ENCODE measurements around the gene KRI1. TPM values are rescaled to one million over a fixed set of nuclear protein-coding genes. Genes with fewer than 3 reads are reported as not detected.

The KRI1 gene
- 5.4 and 5.9 TPM in 2 replicates for total RNA-seq

DNA sequence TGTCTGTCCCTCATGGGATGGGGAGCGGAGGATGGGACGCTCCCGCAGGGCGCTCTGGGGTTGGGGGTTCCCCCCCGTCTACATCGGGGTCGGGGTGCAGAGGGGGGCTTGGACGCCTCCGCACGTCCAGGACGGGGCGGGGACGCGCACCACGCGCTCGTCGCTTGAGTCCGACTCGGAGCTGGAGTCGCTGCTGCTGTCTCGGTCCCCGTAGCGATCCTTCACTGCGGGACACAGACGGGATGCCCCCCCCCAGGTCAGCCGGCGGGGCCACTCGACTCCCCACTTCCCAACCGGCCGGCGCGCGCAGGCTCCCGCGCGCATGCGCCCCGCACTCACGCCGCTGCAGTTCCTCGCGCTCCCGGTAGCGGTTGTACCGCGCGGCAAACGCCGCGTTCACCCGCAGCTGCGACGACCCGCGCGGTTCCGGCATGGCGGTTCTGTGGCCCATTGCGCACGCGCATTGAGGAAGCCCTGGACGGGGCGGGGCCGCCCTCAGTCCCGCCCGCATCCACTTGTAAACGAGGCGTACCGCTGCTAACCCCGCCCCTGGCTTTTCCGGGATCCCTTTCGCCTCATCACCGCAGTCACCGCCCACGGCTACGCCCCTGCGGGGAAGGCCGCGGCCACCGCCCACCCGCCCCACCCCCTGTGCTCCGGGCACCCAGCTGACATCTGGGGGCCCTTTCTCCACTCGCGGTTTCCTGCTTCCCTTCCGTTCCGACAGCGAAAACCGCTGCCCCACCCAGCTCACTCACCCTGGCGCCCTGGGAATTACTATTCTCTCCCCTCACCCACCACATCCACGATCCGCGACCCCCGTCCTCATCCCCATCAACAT lies at the start of gene KRI1:
KRI1 (minus strand) TSS at position 444 of the 841 bp plus-strand sequence; CDS start at position 433, 11 bp downstream.
- peak within 1 kb of the TSS; percentile 93 for H3K4me3 ChIP-seq (ENCODE audit: insufficient read depth, low read length)
- no peaks in the 10 kb centered on the region for H3K9me3 ChIP-seq (ENCODE audit: low read depth, low read length)
- peak within 1 kb of the TSS; percentile 81 for H3K4me2 ChIP-seq (ENCODE audit: insufficient read depth, low read length)
- no peaks in the 10 kb centered on the region for H4K20me1 ChIP-seq (ENCODE audit: insufficient read depth, low read length)
- TF ChIP-seq, protein P1, sequence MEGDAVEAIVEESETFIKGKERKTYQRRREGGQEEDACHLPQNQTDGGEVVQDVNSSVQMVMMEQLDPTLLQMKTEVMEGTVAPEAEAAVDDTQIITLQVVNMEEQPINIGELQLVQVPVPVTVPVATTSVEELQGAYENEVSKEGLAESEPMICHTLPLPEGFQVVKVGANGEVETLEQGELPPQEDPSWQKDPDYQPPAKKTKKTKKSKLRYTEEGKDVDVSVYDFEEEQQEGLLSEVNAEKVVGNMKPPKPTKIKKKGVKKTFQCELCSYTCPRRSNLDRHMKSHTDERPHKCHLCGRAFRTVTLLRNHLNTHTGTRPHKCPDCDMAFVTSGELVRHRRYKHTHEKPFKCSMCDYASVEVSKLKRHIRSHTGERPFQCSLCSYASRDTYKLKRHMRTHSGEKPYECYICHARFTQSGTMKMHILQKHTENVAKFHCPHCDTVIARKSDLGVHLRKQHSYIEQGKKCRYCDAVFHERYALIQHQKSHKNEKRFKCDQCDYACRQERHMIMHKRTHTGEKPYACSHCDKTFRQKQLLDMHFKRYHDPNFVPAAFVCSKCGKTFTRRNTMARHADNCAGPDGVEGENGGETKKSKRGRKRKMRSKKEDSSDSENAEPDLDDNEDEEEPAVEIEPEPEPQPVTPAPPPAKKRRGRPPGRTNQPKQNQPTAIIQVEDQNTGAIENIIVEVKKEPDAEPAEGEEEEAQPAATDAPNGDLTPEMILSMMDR (IDR thresholded peaks at IDR 0.05; ENCODE audit: extremely low read depth, low read depth, low read length): peak; percentile 15
- DNase-seq (ENCODE audit: insufficient read length, low spot score, missing footprints): peak; percentile 100
- H2AFZ ChIP-seq (ENCODE audit: low read length): peak within 1 kb of the TSS; percentile 86
- no peaks in the 10 kb centered on the region for H3K27me3 ChIP-seq (ENCODE audit: insufficient read depth, low read length)
- peak within 1 kb of the TSS; percentile 66 for H3K27ac ChIP-seq (ENCODE audit: low read depth, low read length)
- peaks cover 28% of the 10 kb centered on the region for H3K79me2 ChIP-seq (ENCODE audit: insufficient read depth, low read length)
- H3K36me3 ChIP-seq (ENCODE audit: insufficient read depth, low read length): peaks cover 14% of the 10 kb centered on the region
- H3K4me1 ChIP-seq (ENCODE audit: insufficient read depth, low read length): peaks cover 33% of the 10 kb centered on the region

DNA sequence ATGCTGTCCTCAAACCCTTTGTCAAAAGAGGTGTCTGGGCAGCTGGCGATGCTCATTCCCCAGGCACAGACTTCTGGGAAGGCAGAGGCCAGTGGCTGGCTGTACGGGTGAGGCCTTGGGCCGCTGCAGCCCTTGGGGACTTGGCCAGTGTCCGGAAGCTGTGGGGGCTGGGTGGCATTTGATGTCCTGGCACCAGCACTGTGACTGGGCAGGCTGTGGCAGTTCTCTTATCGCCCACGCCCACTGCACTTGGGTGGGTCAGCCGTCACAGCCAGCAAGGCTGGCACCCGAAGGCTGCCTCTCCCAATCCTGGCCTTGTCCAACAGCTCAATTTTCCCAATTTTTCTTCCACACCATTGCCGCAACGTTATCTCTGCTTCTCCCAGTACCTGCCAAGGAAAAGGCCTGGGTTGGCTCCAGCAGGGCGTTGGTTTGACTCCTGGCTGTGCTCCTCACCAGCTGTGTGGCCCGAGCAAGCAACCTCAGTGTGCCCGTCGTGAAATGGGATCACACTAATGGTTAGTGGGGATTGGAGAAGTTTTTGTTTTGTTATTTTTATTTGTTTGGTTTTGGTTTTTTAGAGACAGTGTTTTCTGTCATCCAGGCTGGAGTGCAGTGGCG lies 46.8 kb upstream of the KRI1 start:
- Histone ChIP-seq H3K27ac (ENCODE audit: low read depth, low read length) (peak overlapping the region; percentile 11), H3K27me3 (ENCODE audit: insufficient read depth, low read length) (no peaks in the 10 kb centered on the region), H3K79me2 (ENCODE audit: insufficient read depth, low read length) (peaks cover 20% of the 10 kb centered on the region), H3K9me3 (ENCODE audit: low read depth, low read length) (no peaks in the 10 kb centered on the region), H4K20me1 (ENCODE audit: insufficient read depth, low read length) (no peaks in the 10 kb centered on the region), H3K36me3 (ENCODE audit: insufficient read depth, low read length) (no peaks in the 10 kb centered on the region), H2AFZ (ENCODE audit: low read length) (peak overlapping the region; percentile 58), H3K4me3 (ENCODE audit: insufficient read depth, low read length) (no peak overlapping the region), H3K4me1 (ENCODE audit: insufficient read depth, low read length) (peaks cover 17% of the 10 kb centered on the region), H3K4me2 (ENCODE audit: insufficient read depth, low read length) (peak overlapping the region; percentile 29)
- TF ChIP-seq, protein P1 (IDR thresholded peaks at IDR 0.05; ENCODE audit: extremely low read depth, low read depth, low read length): no peak
- no peak for DNase-seq (ENCODE audit: insufficient read length, low spot score, missing footprints)

DNA sequence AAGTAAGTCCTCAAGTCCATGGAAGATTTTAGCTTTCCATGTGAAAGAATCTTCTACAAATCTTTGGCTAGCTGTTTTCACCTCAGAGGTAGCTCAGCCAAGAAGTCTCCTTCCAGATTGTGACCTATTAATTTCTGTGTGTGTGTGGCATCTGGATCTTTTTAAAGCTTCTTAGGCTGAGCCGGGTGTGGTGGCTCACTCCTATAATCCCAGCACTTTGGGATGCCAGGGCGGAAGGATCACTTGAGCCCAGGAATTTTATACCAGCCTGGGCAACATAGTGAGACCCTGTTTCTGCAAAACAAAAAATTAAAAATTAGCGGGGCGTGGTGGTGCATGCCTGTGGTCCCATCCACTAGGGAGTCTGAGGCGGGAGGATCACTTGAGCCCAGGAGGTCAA lies 46.1 kb upstream of the KRI1 start:
- Histone ChIP-seq H3K27me3 (ENCODE audit: insufficient read depth, low read length) (no peaks in the 10 kb centered on the region), H3K4me2 (ENCODE audit: insufficient read depth, low read length) (no peak overlapping the region), H3K27ac (ENCODE audit: low read depth, low read length) (no peak overlapping the region), H2AFZ (ENCODE audit: low read length) (no peak overlapping the region), H3K9me3 (ENCODE audit: low read depth, low read length) (no peaks in the 10 kb centered on the region), H3K4me1 (ENCODE audit: insufficient read depth, low read length) (peaks cover 10% of the 10 kb centered on the region), H3K4me3 (ENCODE audit: insufficient read depth, low read length) (no peak overlapping the region), H4K20me1 (ENCODE audit: insufficient read depth, low read length) (no peaks in the 10 kb centered on the region), H3K79me2 (ENCODE audit: insufficient read depth, low read length) (peaks cover 20% of the 10 kb centered on the region), H3K36me3 (ENCODE audit: insufficient read depth, low read length) (no peaks in the 10 kb centered on the region)
- DNase-seq (ENCODE audit: insufficient read length, low spot score, missing footprints): no peak
- TF ChIP-seq, protein P1 (IDR thresholded peaks at IDR 0.05; ENCODE audit: extremely low read depth, low read depth, low read length): no peak

DNA sequence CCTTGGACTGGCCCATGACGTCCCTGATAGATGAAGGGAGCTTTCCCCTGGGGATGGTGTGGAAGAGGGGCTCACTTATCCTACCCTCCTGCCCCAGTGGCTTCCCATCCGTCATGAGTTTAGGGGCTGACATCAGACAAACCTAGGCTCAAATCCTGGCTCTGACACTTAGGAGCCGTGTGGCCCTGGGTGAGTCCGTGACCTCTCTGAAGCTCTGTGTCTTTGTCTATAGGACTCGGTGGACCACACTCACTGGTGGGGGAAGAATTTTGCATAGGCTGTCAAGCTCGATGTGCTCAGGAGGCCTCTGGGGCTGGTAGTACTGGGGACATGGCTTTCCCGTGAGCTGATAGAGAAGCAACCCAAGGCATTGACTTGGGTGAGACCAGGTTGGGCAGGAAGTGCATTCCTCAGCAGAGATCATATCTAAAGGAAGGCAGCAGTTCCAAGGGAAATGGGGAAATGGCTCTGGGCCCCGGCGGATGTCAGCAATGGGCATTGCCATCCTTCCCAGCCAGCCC lies 38.7 kb upstream of the KRI1 start:
- Histone ChIP-seq H3K4me3 (ENCODE audit: insufficient read depth, low read length) (no peak overlapping the region), H3K9me3 (ENCODE audit: low read depth, low read length) (no peaks in the 10 kb centered on the region), H3K4me1 (ENCODE audit: insufficient read depth, low read length) (peaks cover 12% of the 10 kb centered on the region), H3K36me3 (ENCODE audit: insufficient read depth, low read length) (no peaks in the 10 kb centered on the region), H3K27me3 (ENCODE audit: insufficient read depth, low read length) (peaks cover 3% of the 10 kb centered on the region), H3K79me2 (ENCODE audit: insufficient read depth, low read length) (peaks cover 30% of the 10 kb centered on the region), H2AFZ (ENCODE audit: low read length) (no peak overlapping the region), H3K27ac (ENCODE audit: low read depth, low read length) (peak overlapping the region; percentile 50), H3K4me2 (ENCODE audit: insufficient read depth, low read length) (no peak overlapping the region), H4K20me1 (ENCODE audit: insufficient read depth, low read length) (no peaks in the 10 kb centered on the region)
- DNase-seq (ENCODE audit: insufficient read length, low spot score, missing footprints): no peak
- TF ChIP-seq, protein P1 (IDR thresholded peaks at IDR 0.05; ENCODE audit: extremely low read depth, low read depth, low read length): no peak

Data from osteoblast (primary cell).